GM10847 (cell line): ENCODE data around the gene ZNF366.

Experiments
- POLR2A ChIP-seq: IDR thresholded peaks from 2 replicates; pipeline ENCODE4 v1.6.1; 2011; ENCODE audit not compliant: insufficient read length; ENCODE audit errors: extremely low read depth

Gene ZNF366

DNA sequence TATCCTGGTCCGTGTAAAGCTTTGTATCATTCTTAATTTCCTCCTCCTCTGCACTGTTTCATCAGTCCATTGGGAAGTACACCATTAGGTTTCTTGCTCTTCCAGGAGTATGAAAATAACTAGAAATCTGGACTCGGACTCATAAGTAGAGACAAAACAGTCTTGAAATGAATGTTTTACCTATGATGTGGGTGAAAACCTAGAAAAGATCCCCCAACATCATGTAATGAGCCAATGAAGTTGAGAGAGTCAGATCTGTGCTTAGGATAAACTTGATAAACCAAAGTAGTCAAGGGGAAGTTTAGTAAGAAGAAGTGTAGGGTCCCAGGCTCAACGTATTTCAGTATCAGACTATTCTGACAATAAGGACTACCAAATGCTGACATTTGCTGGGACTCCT is 25.2 kb downstream of the ZNF366 start:
- TF ChIP-seq POLR2A: no peak

GRCh38 chr5:72480841-72481240 is 26.4 kb downstream of the ZNF366 start:
- TF ChIP-seq POLR2A: no peak

DNA sequence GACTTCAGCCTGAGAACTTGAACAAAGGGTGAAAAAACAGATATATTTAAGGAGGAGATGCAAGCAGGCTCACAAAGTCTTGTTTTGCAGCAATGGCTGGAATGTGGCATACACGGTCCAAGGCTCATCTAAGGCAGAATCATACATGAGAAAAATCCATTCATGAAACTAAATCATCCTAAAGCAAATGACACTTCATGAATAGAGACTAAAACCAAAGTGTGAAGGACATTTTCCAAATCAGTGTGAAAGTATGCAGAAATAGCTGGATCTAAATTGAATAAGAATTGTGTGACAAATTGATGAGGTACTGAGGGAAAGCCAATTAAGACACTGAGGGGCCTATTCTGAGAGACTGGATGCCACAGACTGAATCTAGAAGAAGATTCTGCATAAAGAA is 27.3 kb downstream of the ZNF366 start:
- no peak for TF ChIP-seq POLR2A

DNA sequence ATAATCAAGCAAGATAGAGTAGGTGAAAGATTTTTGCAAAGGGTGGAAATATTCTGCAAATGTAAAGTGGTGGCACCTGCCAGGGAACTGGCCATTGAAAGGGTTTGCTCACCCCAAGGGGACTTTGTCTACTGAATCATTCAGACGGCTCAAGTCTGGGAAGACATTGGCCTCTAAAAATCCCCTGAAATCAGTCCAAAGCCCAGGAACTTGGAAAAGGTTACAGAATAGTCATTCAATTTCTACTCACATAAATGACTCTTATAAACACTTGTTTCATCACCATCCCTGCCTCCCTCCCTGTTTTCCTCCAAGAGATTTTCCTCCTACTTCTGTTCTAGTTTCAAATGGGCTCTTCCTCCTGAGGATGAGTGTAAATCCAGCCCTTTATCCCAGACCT is 28.5 kb downstream of the ZNF366 start:
- TF ChIP-seq POLR2A: no peak

- no peak for TF ChIP-seq POLR2A
Observed at GRCh38 chr5:72478276-72478675, 28.9 kb downstream of the ZNF366 start.

GRCh38 chr5:72477644-72478043 is 29.6 kb downstream of the ZNF366 start:
- TF ChIP-seq POLR2A: no peak

DNA sequence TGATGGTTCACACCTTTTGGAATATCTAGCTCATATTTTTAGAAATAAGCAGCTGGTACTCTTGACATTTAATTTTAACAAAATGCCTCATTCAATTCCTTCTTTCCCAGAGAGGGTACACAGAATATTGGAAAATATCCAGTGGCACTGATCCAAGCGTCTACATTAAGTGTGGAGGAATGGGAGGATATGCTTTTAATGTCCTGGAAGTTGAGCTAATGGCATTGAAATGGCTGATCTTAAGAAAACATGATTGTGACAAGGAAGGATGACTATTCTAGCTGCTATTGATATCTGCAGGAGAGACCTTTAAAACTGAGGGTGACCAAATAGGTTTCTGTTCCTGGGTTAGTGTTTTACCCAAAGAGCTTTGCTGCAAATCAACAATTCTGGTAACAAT is 30.0 kb downstream of the ZNF366 start:
- no peak for TF ChIP-seq POLR2A

- no peak for TF ChIP-seq POLR2A
Observed at GRCh38 chr5:72476721-72477120, 30.5 kb downstream of the ZNF366 start.

DNA sequence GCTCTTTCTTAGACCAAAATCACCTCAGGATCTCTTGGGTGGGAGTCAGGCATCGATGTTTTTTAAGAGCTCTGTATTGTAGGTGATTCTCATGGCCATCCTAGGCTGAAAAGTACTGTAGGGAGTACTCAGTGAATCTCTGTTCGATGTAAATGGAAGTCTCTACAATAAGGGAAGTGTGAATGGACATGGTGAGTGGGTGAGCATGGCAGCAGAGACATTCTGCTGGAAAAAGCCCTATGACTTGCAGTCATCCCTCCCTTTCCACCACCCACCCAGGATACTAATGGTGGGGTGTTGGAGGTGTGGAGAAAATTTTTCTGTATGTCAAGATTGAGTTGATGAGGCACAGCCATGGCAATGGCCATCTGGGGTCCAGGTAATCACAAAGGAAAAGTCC is 30.9 kb downstream of the ZNF366 start:
- TF ChIP-seq POLR2A: no peak

GRCh38 chr5:72474516-72474915 is 32.7 kb downstream of the ZNF366 start:
- no peak for TF ChIP-seq POLR2A

DNA sequence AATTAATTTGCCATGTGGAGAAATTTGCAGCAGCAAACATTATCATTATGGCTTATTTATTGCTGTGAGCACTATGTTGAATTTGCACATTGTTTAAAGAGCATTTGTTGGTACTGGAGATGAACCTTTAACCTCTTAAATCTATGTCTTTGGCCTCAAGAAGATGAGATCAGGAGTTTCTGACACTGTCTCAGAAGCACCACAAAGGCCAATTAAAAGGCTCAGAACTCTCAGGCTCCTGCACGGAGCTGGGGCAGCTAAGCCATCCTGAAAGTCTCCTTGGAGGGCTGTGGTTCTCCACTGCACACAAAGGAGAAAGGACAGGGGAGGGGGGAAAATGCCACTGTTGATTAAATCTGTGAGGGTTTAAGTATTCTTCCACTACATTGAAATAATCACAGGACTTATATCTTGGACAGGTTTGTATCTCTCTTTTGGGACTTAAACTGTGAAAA is 33.1 kb downstream of the ZNF366 start:
- no peak for TF ChIP-seq POLR2A

DNA sequence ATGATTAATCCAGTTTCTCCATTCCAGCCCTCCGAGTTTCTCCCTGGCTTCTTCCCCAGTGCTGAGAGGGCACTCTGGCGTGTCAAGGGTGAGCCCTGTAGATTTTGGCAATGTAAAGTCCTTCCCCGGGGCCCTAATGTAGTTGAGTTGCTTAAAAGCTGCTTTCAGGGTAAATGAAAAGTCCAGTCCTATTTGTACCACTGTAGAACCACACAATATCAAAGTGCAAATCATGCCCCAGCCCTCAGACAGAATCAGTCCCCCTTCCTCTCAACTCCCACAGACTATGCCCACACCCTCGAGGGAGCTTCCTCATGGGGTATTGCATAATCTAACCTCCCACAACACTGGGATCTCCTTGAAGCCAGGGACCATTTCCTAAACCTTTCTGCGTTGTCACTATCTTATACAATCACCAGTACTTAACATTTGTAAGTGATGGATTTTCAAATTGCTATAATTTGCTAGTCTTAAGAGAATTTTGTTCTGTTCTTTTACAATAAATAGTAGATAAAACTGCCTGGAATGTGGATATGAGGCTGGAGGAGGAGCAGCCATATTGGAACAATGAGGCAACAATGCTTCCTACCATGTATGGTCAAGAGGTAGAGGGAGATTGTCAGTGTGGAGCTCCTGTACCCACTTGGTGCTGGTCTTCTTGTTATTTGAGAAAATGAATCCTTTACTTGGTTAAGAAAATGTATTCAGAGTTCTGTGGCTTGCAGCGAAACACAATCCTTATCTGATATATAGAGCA is 34.4 kb downstream of the ZNF366 start:
- no peak for TF ChIP-seq POLR2A

DNA sequence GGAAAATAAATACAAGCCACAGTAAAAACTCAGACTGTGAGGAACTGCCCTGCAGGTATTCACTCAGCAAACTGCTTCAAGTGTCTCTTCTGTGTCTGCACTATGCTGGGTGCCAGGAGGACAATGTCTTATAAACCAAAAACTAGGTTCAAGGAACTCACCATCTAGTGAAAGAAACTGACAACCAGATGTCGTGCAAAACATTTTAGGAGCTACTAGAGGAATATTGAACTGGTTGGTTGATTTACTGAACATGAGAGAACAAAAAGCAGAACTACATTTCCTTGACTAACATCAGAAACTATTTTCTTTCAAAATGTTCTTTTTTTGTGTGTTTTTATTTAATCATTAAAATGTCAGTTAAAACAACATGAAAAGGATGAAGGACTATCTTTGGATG is 35.2 kb downstream of the ZNF366 start:
- TF ChIP-seq POLR2A: no peak

GRCh38 chr5:72470826-72471225 is 36.4 kb downstream of the ZNF366 start:
- no peak for TF ChIP-seq POLR2A

- no peak for TF ChIP-seq POLR2A
Observed at GRCh38 chr5:72468606-72469005, 38.6 kb downstream of the ZNF366 start.

DNA sequence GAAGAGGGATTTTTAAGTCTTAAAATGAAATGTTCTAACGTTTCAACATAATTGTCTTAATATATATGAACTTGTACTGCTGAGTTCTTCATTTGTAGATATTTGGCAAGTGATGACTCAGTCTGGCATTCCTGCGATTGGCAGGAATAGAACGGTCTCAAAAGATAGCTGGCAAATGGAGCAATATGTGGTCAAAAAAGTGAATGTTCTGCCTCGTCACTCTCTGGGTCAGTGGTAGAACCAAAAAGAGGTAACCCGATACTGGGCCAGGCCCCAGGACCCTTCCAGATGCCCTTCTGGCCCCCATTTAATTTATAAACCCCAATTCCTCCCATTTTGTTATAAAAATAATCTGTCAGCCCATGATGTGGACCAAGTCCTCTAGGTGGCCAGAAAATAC is 39.2 kb downstream of the ZNF366 start:
- TF ChIP-seq POLR2A: no peak

GRCh38 chr5:72467461-72467860 is 39.7 kb downstream of the ZNF366 start:
- TF ChIP-seq POLR2A: no peak
